ENCODE data around the gene FUNDC1.

The FUNDC1 gene

GRCh38 chrX:44480591-44480990 lies 62.1 kb downstream of the FUNDC1 start:
- no peak for DNase-seq (ENCODE audit: low spot score)

- DNase-seq (ENCODE audit: low spot score), result no peak
Measured at GRCh38 chrX:44474410-44474809, 68.2 kb downstream of the FUNDC1 start.
